Effector CD8-positive, alpha-beta T cell (primary cell): ENCODE measurements around the gene NEXMIF.
"Not testable (repeated sequence)": the region's sequence is repeated elsewhere in the genome, so short reads cannot be mapped to it uniquely, and the experiment has no call there.

Source experiments
- DNase-seq: peaks from one replicate; lab custom pipeline; 2025; lab: John Stamatoyannopoulos, UW
- total RNA-seq, 4 experiments: gene quantifications; one replicate each; lab custom pipeline; 2026; lab: John Stamatoyannopoulos, UW

NEXMIF gene
- 0 to 0.73 (median 0.23) reads per million in 4 experiments for total RNA-seq

- no peak for DNase-seq
Measured at GRCh38 chrX:74925225-74926088, at the start of gene NEXMIF. NEXMIF (minus strand) TSS chrX:74925452.

GRCh38 chrX:74961962-74962361 lies 36.7 kb upstream of the NEXMIF start:
- DNase-seq = not testable (repeated sequence)

GRCh38 chrX:74949717-74950116 lies 24.5 kb upstream of the NEXMIF start:
- DNase-seq = no peak

GRCh38 chrX:74940414-74940813 lies 15.2 kb upstream of the NEXMIF start:
- no peak for DNase-seq

GRCh38 chrX:74931214-74931613 lies 6.0 kb upstream of the NEXMIF start:
- DNase-seq = no peak

- DNase-seq = no peak
Measured at GRCh38 chrX:74924449-74925224, 615 bp downstream of the NEXMIF start.

- DNase-seq = no peak
Measured at GRCh38 chrX:74923942-74924448, 1.3 kb downstream of the NEXMIF start.

GRCh38 chrX:74922922-74923543 lies 2.2 kb downstream of the NEXMIF start:
- DNase-seq = no peak

- DNase-seq = no peak
Measured at GRCh38 chrX:74911494-74911893, 13.8 kb downstream of the NEXMIF start.

GRCh38 chrX:74906417-74906816 lies 18.8 kb downstream of the NEXMIF start:
- DNase-seq = no peak

- no peak for DNase-seq
Measured at GRCh38 chrX:74902806-74903205, 22.4 kb downstream of the NEXMIF start.

GRCh38 chrX:74892561-74892960 lies 32.7 kb downstream of the NEXMIF start:
- no peak for DNase-seq

GRCh38 chrX:74890676-74891430 lies 34.4 kb downstream of the NEXMIF start:
- no peak for DNase-seq

GRCh38 chrX:74882383-74882782 lies 42.9 kb downstream of the NEXMIF start:
- not testable (repeated sequence) for DNase-seq

- no peak for DNase-seq
Measured at GRCh38 chrX:74865725-74866124, 59.5 kb downstream of the NEXMIF start.

- DNase-seq = no peak
Measured at GRCh38 chrX:74853255-74853654, 72.0 kb downstream of the NEXMIF start.

GRCh38 chrX:74835566-74835965 lies 89.7 kb downstream of the NEXMIF start:
- DNase-seq = no peak

- DNase-seq = not testable (repeated sequence)
Measured at GRCh38 chrX:74819797-74820196, 105.5 kb downstream of the NEXMIF start.

- no peak for DNase-seq
Measured at GRCh38 chrX:74814681-74815080, 110.6 kb downstream of the NEXMIF start.

- DNase-seq = no peak
Measured at GRCh38 chrX:74804574-74804973, 120.7 kb downstream of the NEXMIF start.

- DNase-seq = no peak
Measured at GRCh38 chrX:74800062-74800461, 125.2 kb downstream of the NEXMIF start.
